BE2C (cell line): ENCODE results near the gene CPE.
"Not testable (repeated sequence)": the region's sequence is repeated elsewhere in the genome, so short reads cannot be mapped to it uniquely, and the experiment has no call there.

Source experiments
- DNase-seq: peaks from one replicate; pipeline ENCODE4 v3.0.0-alpha.2; 2020
- H3K27me3 ChIP-seq: fragments of 250-450 bp; sonication (Bioruptor Pico); 2 replicates; pipeline ENCODE4 v1.5.1; 2020; ENCODE audit warnings: mild to moderate bottlenecking
- H3K36me3 ChIP-seq: fragments of 250-450 bp; sonication (Bioruptor Pico); 2 replicates; pipeline ENCODE4 v1.5.1; 2020; ENCODE audit warnings: mild to moderate bottlenecking
- H3K4me1 ChIP-seq: fragments of 250-450 bp; sonication (Bioruptor Pico); 2 replicates; pipeline ENCODE4 v1.5.1; 2020
- H3K4me3 ChIP-seq: 2 replicates; pipeline ENCODE4 v1.5.1; 2011; ENCODE audit warnings: low read depth, low read length
- H3K9me3 ChIP-seq: fragments of 250-450 bp; sonication (Bioruptor Pico); 2 replicates; pipeline ENCODE4 v1.5.1; 2020
- TF ChIP-seq, protein P1 (sequence below): IDR thresholded peaks from 2 replicates; pipeline ENCODE4 v1.5.1; 2012; ENCODE audit warnings: mild to moderate bottlenecking, low read depth, low read length

CPE gene

DNA sequence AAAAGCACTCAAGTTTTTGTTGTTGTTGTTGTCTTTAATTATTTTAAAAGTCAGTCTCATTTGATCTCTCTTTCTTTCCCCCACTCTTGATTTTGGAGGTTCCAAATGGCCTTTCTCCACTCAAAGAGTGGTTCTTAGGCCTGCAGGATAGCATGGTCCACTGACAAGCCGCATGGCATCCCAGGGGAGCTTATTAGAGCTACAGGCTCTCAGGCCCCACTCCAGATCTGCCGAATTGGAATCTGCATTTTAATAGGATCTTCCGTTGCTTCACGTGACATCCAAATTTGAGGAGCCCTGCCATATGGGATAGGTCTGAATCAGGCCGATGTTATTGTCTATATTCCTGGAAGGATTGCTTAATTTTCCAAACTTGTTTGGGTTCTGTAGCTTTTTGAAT, 72.1 kb downstream of the CPE start:
- peak; percentile 7 for DNase-seq
- Histone ChIP-seq H3K9me3 (no peaks in the 10 kb centered on the region), H3K4me1 (no peaks in the 10 kb centered on the region), H3K27me3 (no peaks in the 10 kb centered on the region), H3K4me3 (no peak overlapping the region), H3K36me3 (no peaks in the 10 kb centered on the region)
- TF ChIP-seq, protein P1, sequence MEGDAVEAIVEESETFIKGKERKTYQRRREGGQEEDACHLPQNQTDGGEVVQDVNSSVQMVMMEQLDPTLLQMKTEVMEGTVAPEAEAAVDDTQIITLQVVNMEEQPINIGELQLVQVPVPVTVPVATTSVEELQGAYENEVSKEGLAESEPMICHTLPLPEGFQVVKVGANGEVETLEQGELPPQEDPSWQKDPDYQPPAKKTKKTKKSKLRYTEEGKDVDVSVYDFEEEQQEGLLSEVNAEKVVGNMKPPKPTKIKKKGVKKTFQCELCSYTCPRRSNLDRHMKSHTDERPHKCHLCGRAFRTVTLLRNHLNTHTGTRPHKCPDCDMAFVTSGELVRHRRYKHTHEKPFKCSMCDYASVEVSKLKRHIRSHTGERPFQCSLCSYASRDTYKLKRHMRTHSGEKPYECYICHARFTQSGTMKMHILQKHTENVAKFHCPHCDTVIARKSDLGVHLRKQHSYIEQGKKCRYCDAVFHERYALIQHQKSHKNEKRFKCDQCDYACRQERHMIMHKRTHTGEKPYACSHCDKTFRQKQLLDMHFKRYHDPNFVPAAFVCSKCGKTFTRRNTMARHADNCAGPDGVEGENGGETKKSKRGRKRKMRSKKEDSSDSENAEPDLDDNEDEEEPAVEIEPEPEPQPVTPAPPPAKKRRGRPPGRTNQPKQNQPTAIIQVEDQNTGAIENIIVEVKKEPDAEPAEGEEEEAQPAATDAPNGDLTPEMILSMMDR: no peak

GRCh38 chr4:165453140-165453539, 74.3 kb downstream of the CPE start:
- not testable (repeated sequence) for H3K4me1 ChIP-seq, H3K4me3 ChIP-seq, DNase-seq, H3K27me3 ChIP-seq, H3K36me3 ChIP-seq, H3K9me3 ChIP-seq

DNA sequence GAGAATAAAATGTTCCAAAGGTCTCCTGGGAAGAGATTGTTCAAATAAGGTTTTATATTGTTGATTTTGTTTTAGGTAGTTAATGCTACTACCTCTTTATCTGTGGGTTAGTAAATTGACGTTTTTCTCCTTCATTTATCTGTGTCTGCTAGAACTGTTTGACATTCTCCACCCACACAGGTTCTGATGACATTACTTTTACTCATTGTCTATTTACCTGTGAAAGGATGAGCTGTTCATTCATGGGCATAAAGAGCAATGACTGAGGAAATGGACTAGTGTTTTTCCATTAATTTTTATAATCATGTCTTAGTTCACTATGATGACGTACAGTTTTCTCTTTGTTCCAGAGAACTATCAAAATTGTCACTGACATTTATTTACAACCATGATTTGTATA, 75.6 kb downstream of the CPE start:
- Histone ChIP-seq H3K27me3 (no peaks in the 10 kb centered on the region; the same call in 1 of the 2 replicates), H3K4me1 (no peaks in the 10 kb centered on the region), H3K4me3 (no peak overlapping the region), H3K36me3 (no peaks in the 10 kb centered on the region), H3K9me3 (no peaks in the 10 kb centered on the region)
- DNase-seq: no peak
- TF ChIP-seq, protein P1: no peak

- Histone ChIP-seq H3K4me3 (no peak overlapping the region), H3K4me1 (no peaks in the 10 kb centered on the region), H3K27me3 (no peaks in the 10 kb centered on the region; the same call in 1 of the 2 replicates), H3K9me3 (no peaks in the 10 kb centered on the region), H3K36me3 (no peaks in the 10 kb centered on the region)
- no peak for DNase-seq
- TF ChIP-seq, protein P1: no peak
Observed at GRCh38 chr4:165457793-165458192, 79.0 kb downstream of the CPE start.

DNA sequence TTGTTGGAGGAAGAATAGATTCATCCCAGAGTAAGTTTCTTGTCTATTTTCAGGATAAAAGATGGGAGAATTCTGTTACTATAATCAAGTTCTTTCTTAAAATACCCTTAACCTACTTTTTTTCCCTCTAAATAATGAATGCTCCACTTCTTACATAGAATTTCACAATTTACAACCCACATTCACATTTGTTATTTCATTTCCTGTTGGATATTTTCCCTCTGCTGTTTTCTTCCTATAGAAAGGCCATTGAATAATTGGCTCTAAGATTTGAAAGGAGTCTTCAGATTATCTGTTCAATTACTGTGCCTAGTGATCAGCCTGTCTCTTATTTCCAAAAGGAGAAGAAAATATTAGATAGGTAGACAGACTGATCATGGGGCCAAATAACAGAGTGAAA, 79.7 kb downstream of the CPE start:
- Histone ChIP-seq H3K36me3 (no peaks in the 10 kb centered on the region), H3K9me3 (no peaks in the 10 kb centered on the region), H3K4me1 (no peaks in the 10 kb centered on the region), H3K4me3 (no peak overlapping the region), H3K27me3 (no peaks in the 10 kb centered on the region; the same call in 1 of the 2 replicates)
- TF ChIP-seq, protein P1: no peak
- DNase-seq: no peak

DNA sequence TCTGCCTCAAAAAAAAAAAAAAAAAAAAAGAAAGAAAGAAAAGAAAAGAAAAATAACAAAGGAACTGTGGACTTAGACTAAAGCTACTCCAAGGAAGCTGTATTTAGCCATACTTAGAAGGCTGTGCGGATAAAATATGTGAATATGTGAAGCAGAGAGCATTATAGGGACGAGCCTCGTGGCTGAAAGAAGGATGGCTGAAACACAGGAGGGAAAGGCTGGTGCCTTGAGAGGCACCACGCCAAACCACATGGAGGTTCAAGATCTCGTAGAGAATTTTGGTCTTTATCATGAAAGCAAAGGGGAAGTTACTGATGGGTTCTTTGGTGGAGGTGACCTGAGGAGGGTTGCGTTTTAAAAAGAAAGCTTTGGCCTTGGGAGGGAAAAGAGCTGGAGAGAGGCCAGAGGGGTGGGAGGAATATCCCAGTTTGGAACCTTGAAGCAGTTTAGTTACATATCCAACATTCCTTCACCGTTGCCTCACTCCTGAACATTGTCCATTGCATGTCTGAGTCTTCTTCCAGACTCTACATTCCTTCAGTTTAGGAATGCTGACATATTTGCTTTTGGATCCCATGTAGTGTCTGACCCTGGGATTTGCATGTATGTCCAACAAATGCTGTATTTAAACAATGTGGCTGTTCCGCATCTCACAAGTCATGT, 82.5 kb downstream of the CPE start:
- DNase-seq: no peak
- Histone ChIP-seq H3K4me1 (no peaks in the 10 kb centered on the region), H3K9me3 (no peaks in the 10 kb centered on the region), H3K27me3 (no peaks in the 10 kb centered on the region; the same call in 1 of the 2 replicates), H3K4me3 (no peak overlapping the region), H3K36me3 (no peaks in the 10 kb centered on the region)
- TF ChIP-seq, protein P1: no peak
